Upper lobe of left lung (tissue), 6 donors: ENCODE data around the gene UBE2L5. TPM values are rescaled to one million over a fixed set of nuclear protein-coding genes. Genes with fewer than 3 reads are reported as not detected.
A peak's percentile ranks its signal among the peaks of the same experiment; 100 is the strongest.

ENCODE experiments used
- ATAC-seq, 2 donors: fragments of 200-7000 bp; cut with Tn5 transposase; one replicate each; pipeline ENCODE4 v1.9.1; 2022; ENCODE audit warnings: mild to moderate bottlenecking in 2 of 2, moderate library complexity in 2 of 2; ENCODE audit not compliant: low FRiP score in 2 of 2
- DNase-seq, 2 donors: peaks; one replicate each; pipeline ENCODE4 v3.0.0-alpha.2; 2019 to 2020
- H3K27ac ChIP-seq, 4 donors: fragments of 200-600 bp; sonication (generic); one replicate each; pipeline ENCODE4 v1.5.1; 2016 to 2019
- H3K27me3 ChIP-seq, 4 donors: fragments of 200-600 bp; sonication (generic); one replicate each; pipeline ENCODE4 v1.5.1; 2017 to 2019
- H3K36me3 ChIP-seq, 4 donors: fragments of 200-600 bp; sonication (generic); one replicate each; pipeline ENCODE4 v1.5.1; 2016 to 2019
- H3K4me1 ChIP-seq, 4 donors: fragments of 200-600 bp; sonication (generic); one replicate each; pipeline ENCODE4 v1.5.1; 2018 to 2019
- H3K4me3 ChIP-seq, 4 donors: fragments of 200-600 bp; sonication (generic); one replicate each; pipeline ENCODE4 v1.5.1; 2017 to 2019; ENCODE audit warnings: mild to moderate bottlenecking in 2 of 4, moderate library complexity in 1 of 4
- H3K9me3 ChIP-seq, 4 donors: fragments of 200-600 bp; sonication (generic); one replicate each; pipeline ENCODE4 v1.5.1; 2018 to 2019
- EP300 ChIP-seq, 4 donors: sonication (generic); formaldehyde crosslinking; IDR thresholded peaks; one replicate each; pipeline ENCODE4 v1.5.1; 2017; ENCODE audit warnings: antibody characterized with exemption in 4 of 4, control low read depth in 2 of 4
- POLR2A ChIP-seq, 4 donors: fragments of 450-650 bp; IDR thresholded peaks; one replicate each; pipeline ENCODE4 v1.5.1; 2016 to 2017; ENCODE audit warnings: antibody characterized with exemption in 4 of 4, mild to moderate bottlenecking in 2 of 4
- POLR2AphosphoS5 ChIP-seq, 2 donors: sonication (generic); formaldehyde crosslinking; IDR thresholded peaks; one replicate each; pipeline ENCODE4 v1.5.1; 2017; ENCODE audit warnings: antibody characterized with exemption in 2 of 2
- WGBS, 2 donors: methylation state at CpG; one replicate each; pipeline ENCODE4 v1.1.5; 2017 to 2018; 5-methylcytosine and 5-hydroxymethylcytosine counted together
- total RNA-seq, 6 donors: library from RNA; depleted of rRNA in 4 of 6; stranded (reverse); fragments of >200 nt in 4 of 6; gene quantifications; one replicate each; pipeline versions ENCODE4 v1.1.0 to v1.2.1, GENCODE V29; 2016 to 2021
- TF ChIP-seq, protein P1 (sequence below), 6 experiments: fragments of 450-650 bp in 4 of 6; fragments of 200-600 bp in 2 of 6; sonication (generic) in 2 of 6; IDR thresholded peaks; one replicate each; pipeline ENCODE4 v1.5.1; 2016 to 2019; ENCODE audit warnings: antibody characterized with exemption in 6 of 6
- donor health status: DM: no; HTN: no; CAD: no; lungs with moderate emphysema.
- donor health status: DM: no; HTN: yes; CAD: no; lungs with severe emphysema.

The UBE2L5 gene
- total RNA-seq, 6 donors from 2014 or later = not detected

DNA sequence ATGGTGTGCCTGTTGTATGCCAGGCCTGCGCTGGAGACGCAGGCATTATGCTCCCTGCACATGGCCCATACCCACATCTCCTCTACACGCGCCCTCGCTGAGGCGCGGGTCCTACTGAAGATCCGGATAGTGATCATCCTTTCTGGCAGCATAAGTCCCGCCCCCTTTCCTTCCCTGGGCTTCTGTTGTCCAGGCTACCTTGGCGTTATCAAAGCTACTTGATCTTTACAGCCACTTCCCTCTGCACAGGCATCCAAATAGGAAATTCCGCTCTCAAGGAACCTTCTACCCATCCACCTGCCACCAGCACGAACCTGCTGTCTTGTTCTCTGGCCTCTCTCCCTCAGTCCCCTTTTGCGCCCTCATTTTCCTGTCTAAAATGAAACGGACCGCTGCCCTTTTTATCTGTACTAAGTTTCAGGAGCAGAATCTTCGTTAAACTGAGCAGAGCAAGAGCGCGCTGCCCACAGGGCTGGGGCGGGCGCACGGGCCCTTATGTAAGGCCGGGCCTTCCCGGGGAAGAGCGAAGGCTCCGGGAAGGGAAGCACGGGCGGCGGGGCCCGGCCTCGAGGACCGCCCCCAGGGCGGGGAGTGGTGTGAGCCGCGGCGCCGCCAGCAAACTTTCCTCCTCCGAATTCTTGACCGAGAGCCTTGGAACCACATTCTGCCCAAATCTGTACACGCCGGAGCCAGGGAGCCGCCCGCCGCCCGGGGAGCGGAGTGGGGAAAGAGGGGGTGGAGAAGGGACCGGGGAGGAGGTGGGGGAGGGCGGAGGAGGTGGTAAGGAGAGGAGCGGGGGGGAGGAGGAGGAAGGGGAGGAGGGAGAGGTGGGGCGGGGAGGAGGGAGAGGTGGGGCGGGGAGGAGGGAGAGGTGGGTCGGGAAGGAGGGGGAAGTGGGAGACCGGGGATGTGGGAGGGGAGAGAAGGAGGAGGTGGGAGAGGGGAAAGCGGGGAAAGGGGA, 920 bp upstream of the UBE2L5 start:
- H3K4me3 ChIP-seq = peak overlapping the region; percentile 49 to 68 (median 60)
- 2 to 10% methylated on average over 26 to 28 of the region's 53 CpGs for WGBS, 2 donors
- TF ChIP-seq, protein P1, sequence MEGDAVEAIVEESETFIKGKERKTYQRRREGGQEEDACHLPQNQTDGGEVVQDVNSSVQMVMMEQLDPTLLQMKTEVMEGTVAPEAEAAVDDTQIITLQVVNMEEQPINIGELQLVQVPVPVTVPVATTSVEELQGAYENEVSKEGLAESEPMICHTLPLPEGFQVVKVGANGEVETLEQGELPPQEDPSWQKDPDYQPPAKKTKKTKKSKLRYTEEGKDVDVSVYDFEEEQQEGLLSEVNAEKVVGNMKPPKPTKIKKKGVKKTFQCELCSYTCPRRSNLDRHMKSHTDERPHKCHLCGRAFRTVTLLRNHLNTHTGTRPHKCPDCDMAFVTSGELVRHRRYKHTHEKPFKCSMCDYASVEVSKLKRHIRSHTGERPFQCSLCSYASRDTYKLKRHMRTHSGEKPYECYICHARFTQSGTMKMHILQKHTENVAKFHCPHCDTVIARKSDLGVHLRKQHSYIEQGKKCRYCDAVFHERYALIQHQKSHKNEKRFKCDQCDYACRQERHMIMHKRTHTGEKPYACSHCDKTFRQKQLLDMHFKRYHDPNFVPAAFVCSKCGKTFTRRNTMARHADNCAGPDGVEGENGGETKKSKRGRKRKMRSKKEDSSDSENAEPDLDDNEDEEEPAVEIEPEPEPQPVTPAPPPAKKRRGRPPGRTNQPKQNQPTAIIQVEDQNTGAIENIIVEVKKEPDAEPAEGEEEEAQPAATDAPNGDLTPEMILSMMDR (IDR thresholded peaks at IDR 0.05) = no peak
- peak; percentile 79 to 84 for TF ChIP-seq POLR2AphosphoS5 (IDR thresholded peaks at IDR 0.05)
- TF ChIP-seq POLR2A (IDR thresholded peaks at IDR 0.05) = peak in 3 of 4 donors; percentile 60 to 78 (median 61)
- no peak for TF ChIP-seq EP300 (IDR thresholded peaks at IDR 0.05)
- H3K4me1 ChIP-seq = peaks cover 5 to 13% (median 10%) of the 10 kb centered on the region in 4 donors
- peak; percentile 93 to 94 for ATAC-seq
- H3K36me3 ChIP-seq = no peaks in the 10 kb centered on the region
- DNase-seq = peak; percentile 83 to 95
- H3K9me3 ChIP-seq = no peaks in the 10 kb centered on the region
- no peaks in the 10 kb centered on the region for H3K27me3 ChIP-seq
- H3K27ac ChIP-seq = peak overlapping the region; percentile 92 to 98 (median 95)

DNA sequence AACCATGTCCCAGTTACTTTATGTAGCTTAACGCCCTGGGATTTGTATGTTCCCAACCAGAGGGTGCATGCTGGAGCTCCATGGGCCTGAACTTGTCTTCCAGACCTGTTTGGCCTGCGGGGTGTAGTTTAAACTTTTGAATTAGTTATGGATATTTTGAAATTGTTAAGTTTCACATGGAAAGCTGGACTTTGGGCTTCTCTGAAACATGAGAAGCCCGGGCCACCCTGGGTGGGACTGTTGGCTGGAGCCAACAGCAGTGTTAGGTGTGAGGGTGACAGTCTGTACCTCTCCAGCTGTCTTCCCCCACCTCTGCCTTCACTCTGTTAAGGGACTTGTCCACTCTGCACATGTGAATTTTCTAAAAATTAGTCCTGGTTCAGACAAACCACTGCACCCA, 1.6 kb downstream of the UBE2L5 start:
- H3K36me3 ChIP-seq = no peaks in the 10 kb centered on the region
- 95 to 97% methylated on average over 3 of the region's 3 CpGs for WGBS, 2 donors
- no peak for DNase-seq
- no peaks in the 10 kb centered on the region for H3K27me3 ChIP-seq
- H3K9me3 ChIP-seq = no peaks in the 10 kb centered on the region
- no peak for ATAC-seq
- peaks cover 5 to 13% (median 10%) of the 10 kb centered on the region in 4 donors for H3K4me1 ChIP-seq
- no peak overlapping the region for H3K27ac ChIP-seq
- TF ChIP-seq EP300 (IDR thresholded peaks at IDR 0.05) (no peak), POLR2AphosphoS5 (IDR thresholded peaks at IDR 0.05) (no peak)
- TF ChIP-seq, protein P1 (IDR thresholded peaks at IDR 0.05) = no peak
- no peak overlapping the region for H3K4me3 ChIP-seq

DNA sequence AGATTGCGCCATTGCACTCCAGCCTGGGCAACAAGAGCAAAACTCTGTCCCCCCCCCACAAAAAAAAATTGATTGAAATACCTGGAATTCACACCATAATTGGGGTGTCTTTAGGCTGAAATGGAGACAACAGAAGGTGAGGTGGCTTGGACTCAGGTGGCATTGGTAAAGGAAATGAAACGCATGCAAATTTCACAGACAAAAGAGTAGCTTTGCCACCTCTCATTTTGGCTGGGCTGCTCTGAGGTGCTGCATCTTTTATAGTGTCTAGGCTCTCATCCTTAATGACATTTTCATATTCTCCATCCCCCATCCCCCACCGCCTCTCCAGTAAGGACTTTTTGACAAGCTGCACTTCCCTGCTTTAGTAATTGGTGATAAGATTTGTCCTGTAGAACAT, 6.9 kb downstream of the UBE2L5 start:
- no peak for DNase-seq
- 80 to 96% methylated on average over 3 of the region's 3 CpGs for WGBS, 2 donors
- TF ChIP-seq EP300 (IDR thresholded peaks at IDR 0.05) = no peak
- TF ChIP-seq, protein P1 (IDR thresholded peaks at IDR 0.05) = no peak

DNA sequence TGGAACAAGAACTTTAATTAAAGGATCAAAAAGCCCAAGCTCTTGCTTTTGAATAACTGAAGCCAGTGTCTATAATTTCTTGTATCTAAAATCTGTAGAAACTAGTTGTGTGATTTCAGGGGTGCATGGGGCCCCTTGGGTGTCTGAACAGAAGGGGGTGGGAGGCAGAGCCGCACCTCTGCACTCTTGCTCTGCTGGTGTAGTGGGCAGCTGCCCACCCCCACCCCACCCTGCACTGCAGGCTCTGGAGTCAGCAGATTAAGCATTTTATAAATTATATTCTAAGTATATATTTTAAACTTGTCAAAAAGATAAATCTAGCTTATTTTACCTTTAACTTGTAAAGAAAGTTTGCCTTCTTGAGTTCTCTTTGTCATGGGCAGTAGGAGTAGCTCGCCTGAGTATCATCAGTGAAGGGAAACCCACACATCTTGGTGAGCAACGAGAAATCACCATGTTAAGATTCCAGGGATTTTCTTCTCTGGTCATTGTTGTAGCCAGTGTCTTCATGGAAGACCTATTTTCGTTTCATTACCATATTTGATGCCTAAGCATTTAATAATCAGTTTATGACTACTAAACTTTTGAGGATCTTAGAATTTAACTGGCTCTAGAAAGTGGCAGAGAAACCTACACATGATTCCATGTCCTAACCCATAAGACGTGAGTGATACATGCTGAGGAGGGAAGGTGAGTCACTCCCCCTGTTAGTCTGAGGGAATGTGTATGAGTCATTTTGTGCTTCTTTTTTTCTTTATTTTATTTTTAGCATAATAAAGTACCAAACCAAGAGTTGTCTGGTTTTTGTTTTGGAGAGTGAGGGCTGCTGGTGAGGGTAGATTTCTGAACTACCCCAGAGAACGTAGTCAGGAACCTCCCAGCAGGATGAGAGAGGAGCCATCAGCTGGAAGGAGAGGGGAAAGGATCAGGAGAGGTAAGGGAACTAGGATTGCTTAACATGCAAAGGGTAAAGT, 7.7 kb downstream of the UBE2L5 start:
- peak in 1 of 2 donors; percentile 90 for ATAC-seq
- H3K27me3 ChIP-seq = no peaks in the 10 kb centered on the region
- TF ChIP-seq, protein P1 (IDR thresholded peaks at IDR 0.05) = no peak
- H3K9me3 ChIP-seq = no peaks in the 10 kb centered on the region
- H3K4me3 ChIP-seq = no peak overlapping the region
- 51 to 70% methylated on average over 6 of the region's 6 CpGs for WGBS, 2 donors
- H3K36me3 ChIP-seq = no peaks in the 10 kb centered on the region
- no peak for DNase-seq
- peaks cover 0 to 7% (median 0%) of the 10 kb centered on the region in 4 donors for H3K4me1 ChIP-seq
- no peak overlapping the region for H3K27ac ChIP-seq

More for the DNA sequence above, 6.9 kb downstream of the UBE2L5 start:
- Histone ChIP-seq H3K4me3 (no peak overlapping the region), H3K27me3 (no peaks in the 10 kb centered on the region), H3K9me3 (no peaks in the 10 kb centered on the region), H3K36me3 (no peaks in the 10 kb centered on the region), H3K4me1 (peaks cover 0 to 7% (median 0%) of the 10 kb centered on the region in 4 donors), H3K27ac (no peak overlapping the region)
- ATAC-seq = no peak
